Gastroesophageal sphincter (tissue), 4 donors: ENCODE results near the gene MAPK4. TPM values are rescaled to one million over a fixed set of nuclear protein-coding genes. Genes with fewer than 3 reads are reported as not detected.

Experiments
- total RNA-seq, 4 donors: library from RNA; depleted of rRNA; stranded (reverse); fragments of >200 nt; gene quantifications; one replicate each; pipeline ENCODE4 v1.1.0, GENCODE V29; 2016

Gene MAPK4
- total RNA-seq, 4 donors from 2014 or later: 9.3 to 13.7 (median 10.6) TPM

Other genes with a start within 250 kb of the MAPK4 start
- gene SKA1, start 185.0 kb upstream of the MAPK4 start, total RNA-seq: under 1 TPM in 2 of 4 donors, not detected in 2; 0.13 to 0.77 TPM